ENCODE measurements around the gene AHI1. TPM values are rescaled to one million over a fixed set of nuclear protein-coding genes. Genes with fewer than 3 reads are reported as not detected.

AHI1 gene
- total RNA-seq, 4 donors from 2014 or later = 9.2 to 16.5 (median 11.7) TPM

DNA sequence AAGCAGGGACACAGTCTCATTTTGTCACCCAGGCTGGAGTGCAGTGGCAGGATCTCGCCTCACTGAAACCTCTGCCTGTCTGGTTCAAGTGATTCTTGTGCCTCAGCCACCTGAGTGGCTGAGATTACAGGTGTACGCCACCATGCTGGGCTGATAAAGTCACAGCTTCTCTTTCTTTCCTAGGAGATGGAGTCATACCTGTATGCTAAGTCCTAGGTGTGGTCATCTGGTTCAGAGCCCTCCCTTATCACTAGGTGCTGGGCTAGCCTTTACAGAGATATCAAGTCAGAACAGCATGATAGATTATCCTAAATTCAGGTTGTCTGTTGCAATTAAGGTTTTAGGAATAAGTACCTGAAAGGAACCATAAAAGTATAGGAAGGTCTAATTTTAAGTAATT lies 86.7 kb downstream of the AHI1 start:
- WGBS, 2 donors = 93 to 96% methylated on average over 2 of the region's 2 CpGs
- no peak for DNase-seq (ENCODE audit: low spot score in 2 of 2)
- no peak overlapping the region for H3K4me3 ChIP-seq (ENCODE audit: low read depth, poor library complexity, severe bottlenecking)
- TF ChIP-seq POLR2A (IDR thresholded peaks at IDR 0.05) = no peak
- TF ChIP-seq, protein P1, sequence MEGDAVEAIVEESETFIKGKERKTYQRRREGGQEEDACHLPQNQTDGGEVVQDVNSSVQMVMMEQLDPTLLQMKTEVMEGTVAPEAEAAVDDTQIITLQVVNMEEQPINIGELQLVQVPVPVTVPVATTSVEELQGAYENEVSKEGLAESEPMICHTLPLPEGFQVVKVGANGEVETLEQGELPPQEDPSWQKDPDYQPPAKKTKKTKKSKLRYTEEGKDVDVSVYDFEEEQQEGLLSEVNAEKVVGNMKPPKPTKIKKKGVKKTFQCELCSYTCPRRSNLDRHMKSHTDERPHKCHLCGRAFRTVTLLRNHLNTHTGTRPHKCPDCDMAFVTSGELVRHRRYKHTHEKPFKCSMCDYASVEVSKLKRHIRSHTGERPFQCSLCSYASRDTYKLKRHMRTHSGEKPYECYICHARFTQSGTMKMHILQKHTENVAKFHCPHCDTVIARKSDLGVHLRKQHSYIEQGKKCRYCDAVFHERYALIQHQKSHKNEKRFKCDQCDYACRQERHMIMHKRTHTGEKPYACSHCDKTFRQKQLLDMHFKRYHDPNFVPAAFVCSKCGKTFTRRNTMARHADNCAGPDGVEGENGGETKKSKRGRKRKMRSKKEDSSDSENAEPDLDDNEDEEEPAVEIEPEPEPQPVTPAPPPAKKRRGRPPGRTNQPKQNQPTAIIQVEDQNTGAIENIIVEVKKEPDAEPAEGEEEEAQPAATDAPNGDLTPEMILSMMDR (IDR thresholded peaks at IDR 0.05) = no peak
- intact Hi-C loops (cut with DNase I; ENCODE audit: low total_unique reads) = no loop called here

DNA sequence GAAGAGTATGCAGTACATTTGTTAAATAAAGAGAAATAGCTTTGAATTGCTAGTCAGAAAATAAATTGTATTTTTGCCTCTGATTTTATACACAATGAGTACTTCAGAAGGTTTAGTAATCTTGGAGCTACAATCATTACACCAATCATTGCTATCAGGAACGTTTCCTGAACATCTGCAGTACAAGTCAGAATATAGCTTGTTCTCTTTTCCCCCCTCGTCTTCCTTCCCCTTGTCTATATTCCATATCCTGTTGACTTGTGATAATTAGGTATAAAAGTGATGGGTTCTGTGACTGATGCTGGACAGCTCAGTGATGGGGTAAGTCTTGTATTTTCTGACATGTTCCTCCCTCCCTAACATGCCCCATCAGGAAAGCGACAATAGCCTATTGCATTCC lies 94.0 kb downstream of the AHI1 start:
- no peak for DNase-seq (ENCODE audit: low spot score in 2 of 2)
- 75 to 80% methylated on average over 3 of the region's 3 CpGs for WGBS, 2 donors
- TF ChIP-seq, protein P1 (IDR thresholded peaks at IDR 0.05) = no peak
- no peak for TF ChIP-seq POLR2A (IDR thresholded peaks at IDR 0.05)
- intact Hi-C loops (cut with DNase I; ENCODE audit: low total_unique reads) = no loop called here
- no peak overlapping the region for H3K4me3 ChIP-seq (ENCODE audit: low read depth, poor library complexity, severe bottlenecking)

DNA sequence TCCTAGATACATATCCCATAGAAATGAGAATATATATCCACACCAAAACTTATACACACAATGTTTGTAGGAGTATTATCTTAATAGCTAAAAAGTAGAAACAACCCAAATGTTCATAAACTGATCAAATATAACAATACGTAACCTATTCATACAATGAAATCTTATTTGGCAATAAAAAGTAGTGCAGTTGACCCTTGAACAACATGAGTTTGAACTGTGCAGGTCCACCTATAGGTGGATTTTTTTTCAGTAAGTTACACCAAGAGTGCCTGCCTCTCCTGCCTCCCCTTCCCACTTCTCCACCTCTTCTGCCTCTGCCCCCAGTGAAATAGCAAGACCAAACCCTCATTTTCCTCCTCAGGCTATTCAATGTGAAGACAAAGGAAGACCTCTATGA lies 95.2 kb downstream of the AHI1 start:
- H3K4me3 ChIP-seq (ENCODE audit: low read depth, poor library complexity, severe bottlenecking) = no peak overlapping the region
- intact Hi-C loops (cut with DNase I; ENCODE audit: low total_unique reads) = no loop called here
- no peak for TF ChIP-seq POLR2A (IDR thresholded peaks at IDR 0.05)
- TF ChIP-seq, protein P1 (IDR thresholded peaks at IDR 0.05) = no peak
- 96 to 97% methylated on average over 1 of the region's 1 CpG for WGBS, 2 donors
- no peak for DNase-seq (ENCODE audit: low spot score in 2 of 2)

DNA sequence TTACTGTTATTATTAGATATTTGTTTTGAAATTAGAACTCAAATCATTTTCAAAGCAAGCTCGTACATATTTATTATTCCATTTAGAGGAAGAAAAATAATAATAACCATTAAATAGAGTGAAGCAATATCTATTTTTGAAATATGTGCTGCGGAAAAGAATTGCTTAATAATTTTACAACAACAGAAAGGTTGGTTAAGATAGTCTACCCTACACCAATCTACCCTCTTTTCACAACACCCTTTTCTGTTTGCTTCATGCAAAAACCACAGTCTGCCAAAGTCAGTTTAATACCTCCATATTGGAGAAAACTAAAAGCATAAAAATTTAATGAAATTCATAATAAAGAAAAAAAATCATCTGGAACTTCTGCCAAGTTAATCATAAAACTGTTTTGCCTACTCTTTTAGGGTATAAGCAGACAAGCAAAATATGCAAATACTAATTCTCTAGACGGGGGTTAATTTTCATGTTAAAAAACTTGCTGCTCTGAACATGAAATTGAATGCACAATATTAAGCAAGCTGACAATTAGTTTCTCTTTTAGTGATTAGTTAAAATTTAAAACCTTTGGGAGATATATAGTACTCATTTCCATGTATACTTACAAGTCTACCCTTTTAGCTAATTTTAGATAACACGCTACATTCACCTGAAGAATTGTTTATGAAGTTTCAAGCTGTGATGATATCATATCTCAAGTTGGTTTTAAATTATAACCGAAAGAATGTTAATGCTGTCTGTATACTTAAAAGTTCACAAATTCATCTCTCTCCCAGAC lies 100.2 kb downstream of the AHI1 start:
- no peak overlapping the region for H3K4me3 ChIP-seq (ENCODE audit: low read depth, poor library complexity, severe bottlenecking)
- no peak for DNase-seq (ENCODE audit: low spot score in 2 of 2)
- 91 to 92% methylated on average over 5 of the region's 5 CpGs for WGBS, 2 donors
- no peak for TF ChIP-seq POLR2A (IDR thresholded peaks at IDR 0.05)
- TF ChIP-seq, protein P1 (IDR thresholded peaks at IDR 0.05) = no peak
- intact Hi-C loops (cut with DNase I; ENCODE audit: low total_unique reads) = no loop called here

DNA sequence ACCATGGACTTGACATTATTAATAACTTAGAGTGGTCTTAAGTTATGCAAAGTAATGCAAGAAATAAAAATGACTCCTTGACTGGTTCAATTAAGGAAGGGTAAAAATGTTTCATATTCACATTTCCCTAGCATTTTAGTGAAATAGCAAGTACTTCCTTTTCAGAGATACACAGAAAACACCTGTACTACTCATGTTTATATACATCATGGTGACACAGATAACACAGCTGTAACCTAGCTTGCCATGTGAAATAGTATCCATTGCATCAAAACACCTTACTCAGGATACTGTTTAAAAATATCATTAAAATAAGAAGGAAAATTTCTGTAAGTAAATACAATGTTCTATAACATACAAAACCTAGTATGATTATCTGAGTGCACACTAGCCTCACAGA lies 102.4 kb downstream of the AHI1 start:
- intact Hi-C loops (cut with DNase I; ENCODE audit: low total_unique reads) = no loop called here
- H3K4me3 ChIP-seq (ENCODE audit: low read depth, poor library complexity, severe bottlenecking) = no peak overlapping the region
- no peak for DNase-seq (ENCODE audit: low spot score in 2 of 2)
- TF ChIP-seq POLR2A (IDR thresholded peaks at IDR 0.05) = no peak
- TF ChIP-seq, protein P1 (IDR thresholded peaks at IDR 0.05) = no peak

DNA sequence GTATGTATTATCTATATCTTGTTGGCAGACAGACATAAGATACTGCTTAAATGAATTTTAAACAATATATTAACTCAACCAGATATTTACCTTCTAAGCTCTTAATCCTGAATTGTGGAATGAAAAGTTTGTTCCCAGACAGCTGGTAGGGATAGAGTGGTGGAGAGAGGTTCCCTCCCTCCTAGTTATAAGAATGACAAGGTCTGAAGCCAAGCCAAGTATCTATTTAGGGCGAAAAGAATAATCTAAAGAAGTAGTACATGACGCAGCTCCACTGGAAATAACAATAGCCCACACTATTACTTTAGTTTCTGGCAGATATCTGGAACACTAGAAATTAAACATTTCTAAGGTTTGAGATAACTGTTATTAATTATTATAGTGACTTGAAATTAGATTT lies 104.3 kb downstream of the AHI1 start:
- WGBS, 2 donors = 86 to 90% methylated on average over 2 of the region's 2 CpGs
- H3K4me3 ChIP-seq (ENCODE audit: low read depth, poor library complexity, severe bottlenecking) = no peak overlapping the region
- no peak for TF ChIP-seq POLR2A (IDR thresholded peaks at IDR 0.05)
- TF ChIP-seq, protein P1 (IDR thresholded peaks at IDR 0.05) = no peak
- intact Hi-C loops (cut with DNase I; ENCODE audit: low total_unique reads) = no loop called here
- no peak for DNase-seq (ENCODE audit: low spot score in 2 of 2)
